GM12875 (cell line): Measurements from ENCODE around the gene CABLES2.
"Not testable (repeated sequence)": the region's sequence is repeated elsewhere in the genome, so short reads cannot be mapped to it uniquely, and the experiment has no call there.

ENCODE experiments used
- H3K4me3 ChIP-seq: one replicate; pipeline ENCODE4 v1.5.1; 2011; ENCODE audit warnings: low read depth, low read length, control low read depth
- TF ChIP-seq, protein P1 (sequence below): IDR thresholded peaks from 2 replicates; pipeline ENCODE4 v1.5.1; 2011; ENCODE audit warnings: low read depth, mild to moderate bottlenecking, control low read depth, inconsistent platforms, low read length, moderate library complexity, borderline replicate concordance; ENCODE audit not compliant: insufficient read depth

Gene CABLES2

GRCh38 chr20:62376112-62377063, 30.7 kb downstream of the CABLES2 start:
- H3K4me3 ChIP-seq = no peak overlapping the region
- TF ChIP-seq, protein P1, sequence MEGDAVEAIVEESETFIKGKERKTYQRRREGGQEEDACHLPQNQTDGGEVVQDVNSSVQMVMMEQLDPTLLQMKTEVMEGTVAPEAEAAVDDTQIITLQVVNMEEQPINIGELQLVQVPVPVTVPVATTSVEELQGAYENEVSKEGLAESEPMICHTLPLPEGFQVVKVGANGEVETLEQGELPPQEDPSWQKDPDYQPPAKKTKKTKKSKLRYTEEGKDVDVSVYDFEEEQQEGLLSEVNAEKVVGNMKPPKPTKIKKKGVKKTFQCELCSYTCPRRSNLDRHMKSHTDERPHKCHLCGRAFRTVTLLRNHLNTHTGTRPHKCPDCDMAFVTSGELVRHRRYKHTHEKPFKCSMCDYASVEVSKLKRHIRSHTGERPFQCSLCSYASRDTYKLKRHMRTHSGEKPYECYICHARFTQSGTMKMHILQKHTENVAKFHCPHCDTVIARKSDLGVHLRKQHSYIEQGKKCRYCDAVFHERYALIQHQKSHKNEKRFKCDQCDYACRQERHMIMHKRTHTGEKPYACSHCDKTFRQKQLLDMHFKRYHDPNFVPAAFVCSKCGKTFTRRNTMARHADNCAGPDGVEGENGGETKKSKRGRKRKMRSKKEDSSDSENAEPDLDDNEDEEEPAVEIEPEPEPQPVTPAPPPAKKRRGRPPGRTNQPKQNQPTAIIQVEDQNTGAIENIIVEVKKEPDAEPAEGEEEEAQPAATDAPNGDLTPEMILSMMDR = no peak

DNA sequence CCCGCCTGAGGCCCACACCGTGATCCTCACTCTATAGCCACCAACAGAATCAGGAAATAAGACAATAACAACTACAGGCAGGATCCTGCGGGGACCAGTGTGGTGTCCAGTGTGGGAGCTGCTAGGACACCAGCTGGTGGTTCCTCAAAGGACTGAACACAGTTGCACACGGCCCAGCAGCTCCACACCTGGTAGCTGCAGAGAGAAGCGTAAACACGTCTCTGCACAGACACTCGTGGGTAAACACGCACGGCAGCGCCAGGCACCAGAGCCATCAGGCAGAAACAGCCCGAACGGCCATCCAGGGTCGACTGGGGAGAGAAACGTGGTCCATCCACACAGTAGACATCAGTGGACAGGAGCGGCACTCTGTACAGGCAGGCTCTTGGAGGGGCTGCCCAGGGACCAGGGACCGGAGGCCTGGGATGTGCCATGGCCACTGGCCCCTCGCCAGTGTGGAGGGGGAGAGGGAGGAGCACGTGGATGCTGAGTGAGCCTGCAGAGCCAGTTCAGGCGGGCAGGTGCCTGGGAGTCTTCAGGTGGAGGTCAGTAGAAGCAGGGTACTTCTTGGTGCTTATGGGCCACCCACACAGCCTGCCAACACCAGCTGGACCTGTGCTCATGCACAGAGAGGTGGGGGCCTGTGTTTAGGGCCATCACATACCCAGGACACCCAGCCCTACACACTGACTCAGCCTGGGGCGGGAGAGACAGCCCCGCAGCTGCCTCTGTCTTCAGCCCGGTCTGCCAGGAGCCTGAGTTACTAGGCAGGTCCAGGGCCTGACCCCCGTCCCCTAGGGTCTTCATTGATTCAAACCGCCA, 32.5 kb downstream of the CABLES2 start:
- TF ChIP-seq, protein P1 = no peak
- H3K4me3 ChIP-seq = no peak overlapping the region

- H3K4me3 ChIP-seq = not testable (repeated sequence)
Observed at GRCh38 chr20:62373631-62374179, 33.4 kb downstream of the CABLES2 start.

- TF ChIP-seq, protein P1 = no peak
- no peak overlapping the region for H3K4me3 ChIP-seq
Observed at GRCh38 chr20:62372042-62372993, 34.8 kb downstream of the CABLES2 start.

GRCh38 chr20:62371588-62372041, 35.5 kb downstream of the CABLES2 start:
- no peak overlapping the region for H3K4me3 ChIP-seq
- TF ChIP-seq, protein P1 = no peak

DNA sequence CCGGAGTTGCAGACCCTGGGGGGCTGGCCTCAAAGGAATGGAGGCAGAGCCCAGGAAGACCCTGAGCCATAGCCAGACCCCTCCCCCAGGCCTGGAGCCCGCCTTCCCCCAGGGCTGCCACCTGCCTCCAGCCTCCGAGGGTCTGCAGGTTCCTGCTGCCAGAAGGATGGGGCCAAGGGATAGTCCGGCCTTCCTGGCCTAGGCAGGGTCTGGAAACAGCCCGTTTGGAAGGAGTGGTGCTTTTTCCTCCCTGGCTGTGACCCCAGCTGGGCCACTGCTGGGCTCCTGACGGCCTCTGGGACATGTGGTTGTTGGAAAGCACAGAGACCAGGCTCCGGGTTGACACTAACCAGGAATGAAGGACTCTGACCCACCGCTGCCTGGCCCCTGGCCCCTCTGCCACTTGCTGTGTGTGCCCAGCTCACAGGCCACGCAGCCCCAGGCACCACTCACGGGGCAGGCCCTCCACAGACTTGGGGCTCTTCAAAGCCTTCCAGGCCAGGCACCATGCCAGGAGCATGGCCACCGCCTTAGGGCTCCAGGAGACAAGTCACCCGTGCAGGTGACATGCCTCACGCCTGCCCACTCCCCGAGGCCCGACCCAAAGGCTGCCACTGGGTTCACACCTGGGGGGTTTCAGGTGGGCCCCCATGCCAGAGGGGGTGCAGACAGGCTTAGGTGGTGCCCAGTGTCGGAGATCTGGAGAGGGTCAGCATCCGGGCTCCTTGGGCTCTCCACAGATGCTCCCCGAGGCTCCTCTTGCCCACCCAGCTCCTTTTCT, 36.1 kb downstream of the CABLES2 start:
- H3K4me3 ChIP-seq = no peak overlapping the region
- TF ChIP-seq, protein P1 = no peak
